Neutrophil (primary cell): ENCODE measurements around the gene ZNF496.

Experiments used
- H3K27ac ChIP-seq: fragments of 200-600 bp; sonication (generic); 2 replicates; pipeline ENCODE4 v1.5.1; 2016; ENCODE audit warnings: mild to moderate bottlenecking, moderate library complexity
- H3K27me3 ChIP-seq: fragments of 200-600 bp; sonication (generic); 2 replicates; pipeline ENCODE4 v1.6.0; 2016; ENCODE audit warnings: mild to moderate bottlenecking
- H3K36me3 ChIP-seq: fragments of 200-600 bp; sonication (generic); 2 replicates; pipeline ENCODE4 v1.5.1; 2017
- H3K4me1 ChIP-seq, 2 experiments: fragments of 200-600 bp in 1 of 2; sonication (generic) in 1 of 2; 1 replicate in 1 of 2; 2 replicates in 1 of 2; pipeline versions ENCODE4 v1.5.1 to v1.6.1; 2013 to 2016; ENCODE audit warnings: low read depth in 1 of 2, low read length in 1 of 2, mild to moderate bottlenecking in 1 of 2, moderate library complexity in 1 of 2; ENCODE audit not compliant: control insufficient read depth in 1 of 2, insufficient read depth in 1 of 2
- H3K4me3 ChIP-seq, 2 experiments: fragments of 200-600 bp in 1 of 2; sonication (generic) in 1 of 2; 1 replicate in 1 of 2; 2 replicates in 1 of 2; pipeline ENCODE4 v1.5.1; 2013 to 2016; ENCODE audit warnings: low read depth in 1 of 2, low read length in 1 of 2, mild to moderate bottlenecking in 1 of 2, moderate library complexity in 1 of 2
- H3K9me3 ChIP-seq: fragments of 200-600 bp; sonication (generic); 2 replicates; pipeline ENCODE4 v1.5.1; 2016
- TF ChIP-seq, protein P1 (sequence below): fragments of 200-600 bp; sonication (generic); IDR thresholded peaks from 2 replicates; pipeline ENCODE4 v1.5.1; 2016; ENCODE audit warnings: antibody characterized with exemption

ZNF496 gene

DNA sequence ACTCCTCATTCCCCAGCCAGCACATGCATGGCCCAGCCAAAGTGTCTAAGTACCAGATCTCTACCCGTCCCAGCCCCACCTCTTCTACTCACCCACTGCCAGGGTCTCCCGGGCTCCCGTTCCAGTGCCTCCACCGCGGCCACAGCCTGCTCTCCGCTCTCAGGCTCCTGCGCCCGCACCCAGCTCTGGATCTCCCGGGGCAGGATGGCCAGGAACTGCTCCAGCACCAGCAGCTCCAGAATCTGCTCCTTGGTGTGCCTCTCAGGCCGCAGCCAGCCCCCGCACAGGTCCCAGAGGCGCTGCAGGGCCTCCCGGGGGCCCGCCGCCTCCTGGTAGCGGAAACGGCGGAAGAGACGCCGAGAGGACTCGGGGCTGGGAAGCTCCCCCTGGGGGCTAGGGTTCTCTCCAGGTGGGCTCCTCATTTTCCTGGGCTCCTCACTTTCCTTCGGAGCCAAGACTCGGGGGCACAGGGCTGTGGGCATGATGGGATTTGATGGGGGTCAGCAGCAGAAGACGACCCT is 2.5 kb downstream of the ZNF496 start:
- Histone ChIP-seq H3K27ac (no peak overlapping the region), H3K36me3 (no peaks in the 10 kb centered on the region), H3K27me3 (peaks cover 43% of the 10 kb centered on the region), H3K4me3 (no peak overlapping the region), H3K9me3 (no peaks in the 10 kb centered on the region), H3K4me1 (peaks cover 12 to 17% of the 10 kb centered on the region in 2 experiments)
- TF ChIP-seq, protein P1, sequence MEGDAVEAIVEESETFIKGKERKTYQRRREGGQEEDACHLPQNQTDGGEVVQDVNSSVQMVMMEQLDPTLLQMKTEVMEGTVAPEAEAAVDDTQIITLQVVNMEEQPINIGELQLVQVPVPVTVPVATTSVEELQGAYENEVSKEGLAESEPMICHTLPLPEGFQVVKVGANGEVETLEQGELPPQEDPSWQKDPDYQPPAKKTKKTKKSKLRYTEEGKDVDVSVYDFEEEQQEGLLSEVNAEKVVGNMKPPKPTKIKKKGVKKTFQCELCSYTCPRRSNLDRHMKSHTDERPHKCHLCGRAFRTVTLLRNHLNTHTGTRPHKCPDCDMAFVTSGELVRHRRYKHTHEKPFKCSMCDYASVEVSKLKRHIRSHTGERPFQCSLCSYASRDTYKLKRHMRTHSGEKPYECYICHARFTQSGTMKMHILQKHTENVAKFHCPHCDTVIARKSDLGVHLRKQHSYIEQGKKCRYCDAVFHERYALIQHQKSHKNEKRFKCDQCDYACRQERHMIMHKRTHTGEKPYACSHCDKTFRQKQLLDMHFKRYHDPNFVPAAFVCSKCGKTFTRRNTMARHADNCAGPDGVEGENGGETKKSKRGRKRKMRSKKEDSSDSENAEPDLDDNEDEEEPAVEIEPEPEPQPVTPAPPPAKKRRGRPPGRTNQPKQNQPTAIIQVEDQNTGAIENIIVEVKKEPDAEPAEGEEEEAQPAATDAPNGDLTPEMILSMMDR, result no peak

- no peak overlapping the region for H3K4me3 ChIP-seq
- H3K36me3 ChIP-seq, result no peaks in the 10 kb centered on the region
- no peak overlapping the region for H3K27ac ChIP-seq
- peaks cover 35% of the 10 kb centered on the region for H3K27me3 ChIP-seq
- TF ChIP-seq, protein P1, result no peak
- H3K4me1 ChIP-seq, result peaks cover 13 to 17% of the 10 kb centered on the region in 2 experiments
- no peaks in the 10 kb centered on the region for H3K9me3 ChIP-seq
Observed at GRCh38 chr1:247328311-247328710, 3.4 kb downstream of the ZNF496 start.

GRCh38 chr1:247326411-247327130 is 5.1 kb downstream of the ZNF496 start:
- H3K4me1 ChIP-seq, result peaks cover 12 to 19% of the 10 kb centered on the region in 2 experiments
- H3K27ac ChIP-seq, result no peak overlapping the region
- H3K27me3 ChIP-seq, result peaks cover 18% of the 10 kb centered on the region

GRCh38 chr1:247324923-247325322 is 6.7 kb downstream of the ZNF496 start:
- TF ChIP-seq, protein P1, result no peak
- peaks cover 1% of the 10 kb centered on the region for H3K27me3 ChIP-seq
- no peaks in the 10 kb centered on the region for H3K9me3 ChIP-seq
- H3K4me1 ChIP-seq, result peaks cover 6 to 13% of the 10 kb centered on the region in 2 experiments
- no peaks in the 10 kb centered on the region for H3K36me3 ChIP-seq
- no peak overlapping the region for H3K27ac ChIP-seq
- no peak overlapping the region for H3K4me3 ChIP-seq

More at GRCh38 chr1:247326411-247327130, 5.1 kb downstream of the ZNF496 start:
- no peak overlapping the region for H3K4me3 ChIP-seq
- H3K36me3 ChIP-seq, result no peaks in the 10 kb centered on the region
- TF ChIP-seq, protein P1, result no peak
- H3K9me3 ChIP-seq, result no peaks in the 10 kb centered on the region

DNA sequence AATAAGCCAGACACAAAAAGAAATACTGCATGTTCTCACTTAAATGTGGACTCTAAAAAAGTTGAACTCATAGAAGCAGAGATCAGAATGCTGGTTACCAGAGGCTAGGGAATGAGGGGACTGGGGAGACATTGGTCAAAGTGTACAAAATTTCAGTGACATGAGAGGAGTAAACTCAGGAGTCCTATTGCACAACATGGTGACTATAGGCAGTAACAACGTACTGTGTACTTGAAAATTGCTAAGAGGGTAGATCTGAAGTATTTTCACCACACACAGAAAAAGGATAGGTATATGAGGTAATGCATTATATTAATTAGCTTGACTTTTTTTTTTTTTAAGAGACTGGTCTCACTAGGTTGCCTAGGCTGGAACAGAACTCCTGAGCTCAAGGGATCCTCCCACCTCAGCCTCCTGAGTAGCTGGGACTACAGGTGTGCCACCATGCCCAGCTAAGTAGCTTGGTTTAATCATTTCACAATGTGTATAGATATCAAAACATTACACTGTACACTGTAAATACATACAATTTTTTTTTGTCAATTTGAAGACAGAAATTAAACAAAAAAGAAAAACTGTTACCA is 7.4 kb downstream of the ZNF496 start:
- Histone ChIP-seq H3K4me3 (no peak overlapping the region), H3K27ac (no peak overlapping the region), H3K9me3 (no peaks in the 10 kb centered on the region), H3K36me3 (no peaks in the 10 kb centered on the region), H3K4me1 (peaks cover 6 to 13% of the 10 kb centered on the region in 2 experiments), H3K27me3 (no peaks in the 10 kb centered on the region)
- TF ChIP-seq, protein P1, result no peak
